ENCODE results near the gene CFAP92. TPM values are rescaled to one million over a fixed set of nuclear protein-coding genes. Genes with fewer than 3 reads are reported as not detected.

The CFAP92 gene
- total RNA-seq, 1 experiment from 2014 or later: 0.18 TPM

DNA sequence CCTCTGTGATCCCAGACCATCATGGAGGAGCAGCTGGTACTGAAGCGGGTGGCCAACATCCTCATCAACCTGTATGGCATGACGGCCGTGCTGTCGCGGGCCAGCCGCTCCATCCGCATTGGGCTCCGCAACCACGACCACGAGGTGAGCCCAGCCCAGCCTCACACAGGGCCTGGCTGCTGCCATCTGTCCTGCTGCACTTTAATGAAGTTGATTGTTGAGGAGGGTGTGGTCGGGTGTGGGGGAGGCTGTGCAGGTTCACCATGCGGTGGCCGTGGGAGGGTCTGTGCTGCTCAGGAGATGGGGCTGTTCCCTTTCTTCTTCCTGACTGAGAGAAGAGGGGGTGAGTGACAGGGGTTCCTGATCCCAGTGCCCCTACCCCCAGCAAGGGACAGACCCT is 83.9 kb downstream of the CFAP92 start:
- no peak for ATAC-seq
- no peak overlapping the region for H3K27ac ChIP-seq (ENCODE audit: low read length)
- H3K4me3 ChIP-seq (ENCODE audit: low read depth in 2 of 2, low read length in 2 of 2): no peak overlapping the region
- intact Hi-C loops (cut with micrococcal nuclease; ENCODE audit: unreplicated experiment) (no loop called here), in situ Hi-C loops (cut with HindIII; ENCODE audit: low pct_unique_long_range_greater_than_20kb, low sequenced_read_pairs) (no loop called here)
- ChIA-PET POLR2A (no interaction called here), CTCF (no interaction called here)
- TF ChIP-seq SIN3A (IDR thresholded peaks at IDR 0.05; ENCODE audit: borderline replicate concordance, insufficient read depth, low read depth, low read length): no peak
- TF ChIP-seq, protein P1, sequence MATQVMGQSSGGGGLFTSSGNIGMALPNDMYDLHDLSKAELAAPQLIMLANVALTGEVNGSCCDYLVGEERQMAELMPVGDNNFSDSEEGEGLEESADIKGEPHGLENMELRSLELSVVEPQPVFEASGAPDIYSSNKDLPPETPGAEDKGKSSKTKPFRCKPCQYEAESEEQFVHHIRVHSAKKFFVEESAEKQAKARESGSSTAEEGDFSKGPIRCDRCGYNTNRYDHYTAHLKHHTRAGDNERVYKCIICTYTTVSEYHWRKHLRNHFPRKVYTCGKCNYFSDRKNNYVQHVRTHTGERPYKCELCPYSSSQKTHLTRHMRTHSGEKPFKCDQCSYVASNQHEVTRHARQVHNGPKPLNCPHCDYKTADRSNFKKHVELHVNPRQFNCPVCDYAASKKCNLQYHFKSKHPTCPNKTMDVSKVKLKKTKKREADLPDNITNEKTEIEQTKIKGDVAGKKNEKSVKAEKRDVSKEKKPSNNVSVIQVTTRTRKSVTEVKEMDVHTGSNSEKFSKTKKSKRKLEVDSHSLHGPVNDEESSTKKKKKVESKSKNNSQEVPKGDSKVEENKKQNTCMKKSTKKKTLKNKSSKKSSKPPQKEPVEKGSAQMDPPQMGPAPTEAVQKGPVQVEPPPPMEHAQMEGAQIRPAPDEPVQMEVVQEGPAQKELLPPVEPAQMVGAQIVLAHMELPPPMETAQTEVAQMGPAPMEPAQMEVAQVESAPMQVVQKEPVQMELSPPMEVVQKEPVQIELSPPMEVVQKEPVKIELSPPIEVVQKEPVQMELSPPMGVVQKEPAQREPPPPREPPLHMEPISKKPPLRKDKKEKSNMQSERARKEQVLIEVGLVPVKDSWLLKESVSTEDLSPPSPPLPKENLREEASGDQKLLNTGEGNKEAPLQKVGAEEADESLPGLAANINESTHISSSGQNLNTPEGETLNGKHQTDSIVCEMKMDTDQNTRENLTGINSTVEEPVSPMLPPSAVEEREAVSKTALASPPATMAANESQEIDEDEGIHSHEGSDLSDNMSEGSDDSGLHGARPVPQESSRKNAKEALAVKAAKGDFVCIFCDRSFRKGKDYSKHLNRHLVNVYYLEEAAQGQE (IDR thresholded peaks at IDR 0.05; ENCODE audit: insufficient read depth in 1 of 2, low read depth in 2 of 2, low read length in 1 of 2): no peak
- TF ChIP-seq, protein P2, sequence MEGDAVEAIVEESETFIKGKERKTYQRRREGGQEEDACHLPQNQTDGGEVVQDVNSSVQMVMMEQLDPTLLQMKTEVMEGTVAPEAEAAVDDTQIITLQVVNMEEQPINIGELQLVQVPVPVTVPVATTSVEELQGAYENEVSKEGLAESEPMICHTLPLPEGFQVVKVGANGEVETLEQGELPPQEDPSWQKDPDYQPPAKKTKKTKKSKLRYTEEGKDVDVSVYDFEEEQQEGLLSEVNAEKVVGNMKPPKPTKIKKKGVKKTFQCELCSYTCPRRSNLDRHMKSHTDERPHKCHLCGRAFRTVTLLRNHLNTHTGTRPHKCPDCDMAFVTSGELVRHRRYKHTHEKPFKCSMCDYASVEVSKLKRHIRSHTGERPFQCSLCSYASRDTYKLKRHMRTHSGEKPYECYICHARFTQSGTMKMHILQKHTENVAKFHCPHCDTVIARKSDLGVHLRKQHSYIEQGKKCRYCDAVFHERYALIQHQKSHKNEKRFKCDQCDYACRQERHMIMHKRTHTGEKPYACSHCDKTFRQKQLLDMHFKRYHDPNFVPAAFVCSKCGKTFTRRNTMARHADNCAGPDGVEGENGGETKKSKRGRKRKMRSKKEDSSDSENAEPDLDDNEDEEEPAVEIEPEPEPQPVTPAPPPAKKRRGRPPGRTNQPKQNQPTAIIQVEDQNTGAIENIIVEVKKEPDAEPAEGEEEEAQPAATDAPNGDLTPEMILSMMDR (IDR thresholded peaks at IDR 0.05): no peak
- no peak for TF ChIP-seq TCF7L2 (IDR thresholded peaks at IDR 0.05; ENCODE audit: low read depth, low read length)
- no peak for TF ChIP-seq POLR2AphosphoS5 (IDR thresholded peaks at IDR 0.05; ENCODE audit: low read depth, low read length)
- H3K9me3 ChIP-seq (ENCODE audit: control insufficient read depth, insufficient read depth, low read depth, low read length): no peaks in the 10 kb centered on the region
- H3K4me1 ChIP-seq (ENCODE audit: control insufficient read depth, insufficient read depth, low read length): no peaks in the 10 kb centered on the region
- H3K27me3 ChIP-seq (ENCODE audit: control insufficient read depth, insufficient read depth, low read length): no peaks in the 10 kb centered on the region
- peaks cover 21% of the 10 kb centered on the region for H3K36me3 ChIP-seq (ENCODE audit: control insufficient read depth, insufficient read depth, low read length)
- no TSS peak for BruUV-seq (replicated peaks)
- no peak for DNase-seq (ENCODE audit: low read depth, low spot score)

GRCh38 chr3:128908951-128909350 is 84.9 kb downstream of the CFAP92 start:
- H3K36me3 ChIP-seq (ENCODE audit: control insufficient read depth, insufficient read depth, low read length): peaks cover 21% of the 10 kb centered on the region
- no peaks in the 10 kb centered on the region for H3K9me3 ChIP-seq (ENCODE audit: control insufficient read depth, insufficient read depth, low read depth, low read length)
- no peaks in the 10 kb centered on the region for H3K4me1 ChIP-seq (ENCODE audit: control insufficient read depth, insufficient read depth, low read length)
- ChIA-PET CTCF (no interaction called here), POLR2A (no interaction called here)
- in situ Hi-C loops (cut with HindIII; ENCODE audit: low pct_unique_long_range_greater_than_20kb, low sequenced_read_pairs) (no loop called here), intact Hi-C loops (cut with micrococcal nuclease; ENCODE audit: unreplicated experiment) (no loop called here)
- H3K27ac ChIP-seq (ENCODE audit: low read length): no peak overlapping the region
- BruUV-seq (replicated peaks): no TSS peak
- TF ChIP-seq SIN3A (IDR thresholded peaks at IDR 0.05; ENCODE audit: borderline replicate concordance, insufficient read depth, low read depth, low read length) (no peak), POLR2AphosphoS5 (IDR thresholded peaks at IDR 0.05; ENCODE audit: low read depth, low read length) (no peak), TCF7L2 (IDR thresholded peaks at IDR 0.05; ENCODE audit: low read depth, low read length) (no peak)
- TF ChIP-seq, protein P1 (IDR thresholded peaks at IDR 0.05; ENCODE audit: insufficient read depth in 1 of 2, low read depth in 2 of 2, low read length in 1 of 2): no peak
- TF ChIP-seq, protein P2 (IDR thresholded peaks at IDR 0.05): no peak
- ATAC-seq (no peak), DNase-seq (ENCODE audit: low read depth, low spot score) (no peak)
- no peaks in the 10 kb centered on the region for H3K27me3 ChIP-seq (ENCODE audit: control insufficient read depth, insufficient read depth, low read length)
- H3K4me3 ChIP-seq (ENCODE audit: low read depth in 2 of 2, low read length in 2 of 2): no peak overlapping the region

Data from Panc1 (cell line).